Adrenal gland (tissue), 12 donors: ENCODE measurements around the gene EPM2AIP1. TPM values are rescaled to one million over a fixed set of nuclear protein-coding genes. Genes with fewer than 3 reads are reported as not detected.

Source experiments
- DNase-seq, 7 donors: peaks; one replicate each; pipeline ENCODE4 v3.0.0-alpha.2; 2019 to 2020
- H3K27ac ChIP-seq, 5 donors: fragments of 200-600 bp; sonication (generic) in 4 of 5; 1 replicate in 3 of 5; 2 replicates in 2 of 5; pipeline versions ENCODE4 v1.5.1 to v1.8.0; 2016 to 2020; ENCODE audit warnings: mild to moderate bottlenecking in 1 of 5
- H3K27me3 ChIP-seq: fragments of 200-600 bp; 2 replicates; pipeline ENCODE4 v1.8.0; 2021
- H3K36me3 ChIP-seq, 2 donors: fragments of 200-600 bp; replicated peaks in 1 of 2; 1 replicate in 1 of 2; 2 replicates in 1 of 2; pipeline versions ENCODE4 v1.5.1 to v1.8.0; 2018 to 2022
- H3K4me1 ChIP-seq, 2 donors: fragments of 200-600 bp; replicated peaks in 1 of 2; 1 replicate in 1 of 2; 2 replicates in 1 of 2; pipeline versions ENCODE4 v1.5.1 to v1.8.0; 2018 to 2021
- H3K4me3 ChIP-seq, 4 donors: fragments of 200-600 bp; sonication (generic) in 3 of 4; one replicate each; pipeline ENCODE4 v1.5.1; 2016 to 2018
- H3K9me3 ChIP-seq, 3 donors: fragments of 200-600 bp; sonication (generic) in 1 of 3; replicated peaks in 1 of 3; 1 replicate in 2 of 3; 2 replicates in 1 of 3; pipeline versions ENCODE4 v1.5.1 to v1.8.0; 2016 to 2021
- POLR2A ChIP-seq, 2 donors: fragments of 450-650 bp; IDR thresholded peaks; one replicate each; pipeline ENCODE4 v1.6.1; 2017; ENCODE audit warnings: antibody characterized with exemption in 2 of 2, mild to moderate bottlenecking in 2 of 2, moderate library complexity in 1 of 2
- WGBS, 4 donors: extraction: QIAGEN DNeasy Blood & Tissue Kit in 2 of 4; methylation state at CpG; one replicate each; pipeline versions ENCODE4 v1.1.5 to v1.1.7; 2013 to 2017; 5-methylcytosine and 5-hydroxymethylcytosine counted together
- intact Hi-C, 2 donors: fragments of 100-400 bp; cut with DNase I; formaldehyde crosslinking; loops; one replicate each; pipeline versions ENCODE4 v1.14.1 to v1.15.0; 2022 to 2023
- polyA plus RNA-seq, 3 donors: library from polyadenylated mRNA; stranded (reverse); fragments of 200-250 nt in 2 of 3; fragments of 350-450 nt in 1 of 3; fragmentation: Illumina TruSeq in 1 of 3; extraction: RNeasy Lipid Tissue Mini Kit (QIAGEN cat#74804) in 1 of 3; gene quantifications; one replicate each; pipeline ENCODE4 v1.2.3, GENCODE V29; 2013 to 2014
- total RNA-seq, 9 donors: library from RNA; depleted of rRNA in 4 of 9; stranded (reverse); fragments of >200 nt in 4 of 9; fragments of 120-200 nt in 1 of 9; fragmentation: NEBNext Ultra II Directional in 1 of 9; extraction: Animal tissue kit (Norgen Biotek cat#: 25700) in 1 of 9; gene quantifications; one replicate each; pipeline versions ENCODE4 v1.1.0 to v1.2.4, GENCODE V29; 2013 to 2023
- TF ChIP-seq, protein P1 (sequence below), 6 experiments: fragments of 450-650 bp in 4 of 6; fragments of 200-600 bp in 2 of 6; sonication (generic) in 1 of 6; IDR thresholded peaks; 1 replicate in 5 of 6; 2 replicates in 1 of 6; pipeline versions ENCODE4 v1.5.1 to v1.8.0; 2016 to 2021; ENCODE audit warnings: antibody characterized with exemption in 6 of 6, mild to moderate bottlenecking in 2 of 6, moderate library complexity in 1 of 6
- donor health status: healthy with polysubstance abuse.
- donor health status: Bipolar disorder and iron deficiency.
- donor health status: DM: yes; HTN: yes; CAD: no.
- donor health status: DM: no; HTN: no; CAD: no.
- donor health status: DM: no; HTN: no; CAD: no.
- donor health status: DM: yes; HTN: yes; CAD: no.

Gene EPM2AIP1
- total and polyA plus RNA-seq, 12 donors: 6.2 to 37.2 (median 17.2) TPM

DNA sequence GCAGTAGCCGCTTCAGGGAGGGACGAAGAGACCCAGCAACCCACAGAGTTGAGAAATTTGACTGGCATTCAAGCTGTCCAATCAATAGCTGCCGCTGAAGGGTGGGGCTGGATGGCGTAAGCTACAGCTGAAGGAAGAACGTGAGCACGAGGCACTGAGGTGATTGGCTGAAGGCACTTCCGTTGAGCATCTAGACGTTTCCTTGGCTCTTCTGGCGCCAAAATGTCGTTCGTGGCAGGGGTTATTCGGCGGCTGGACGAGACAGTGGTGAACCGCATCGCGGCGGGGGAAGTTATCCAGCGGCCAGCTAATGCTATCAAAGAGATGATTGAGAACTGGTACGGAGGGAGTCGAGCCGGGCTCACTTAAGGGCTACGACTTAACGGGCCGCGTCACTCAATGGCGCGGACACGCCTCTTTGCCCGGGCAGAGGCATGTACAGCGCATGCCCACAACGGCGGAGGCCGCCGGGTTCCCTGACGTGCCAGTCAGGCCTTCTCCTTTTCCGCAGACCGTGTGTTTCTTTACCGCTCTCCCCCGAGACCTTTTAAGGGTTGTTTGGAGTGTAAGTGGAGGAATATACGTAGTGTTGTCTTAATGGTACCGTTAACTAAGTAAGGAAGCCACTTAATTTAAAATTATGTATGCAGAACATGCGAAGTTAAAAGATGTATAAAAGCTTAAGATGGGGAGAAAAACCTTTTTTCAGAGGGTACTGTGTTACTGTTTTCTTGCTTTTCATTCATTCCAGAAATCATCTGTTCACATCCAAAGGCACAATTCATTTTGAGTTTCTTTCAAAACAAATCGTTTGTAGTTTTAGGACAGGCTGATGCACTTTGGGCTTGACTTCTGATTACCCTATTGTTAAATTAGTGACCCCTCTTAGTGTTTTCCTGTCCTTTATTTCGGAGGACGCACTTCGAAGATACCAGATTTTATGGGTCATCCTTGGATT is 674 bp upstream of the EPM2AIP1 start, which contains the start of gene MLH1:
Gene MLH1 (plus strand): TSS at position 193 of the 958 bp plus-strand sequence. CDS start 30 bp downstream, at position 223.
- Histone ChIP-seq H3K4me1 (peaks cover 23 to 44% of the 10 kb centered on the region in 2 donors), H3K36me3 (peaks cover 0 to 30% of the 10 kb centered on the region in 2 donors), H3K4me3 (peak within 1 kb of the TSS in 3 of 4 donors; percentile 12 to 74 (median 64)), H3K27me3 (no peaks in the 10 kb centered on the region), H3K9me3 (no peaks in the 10 kb centered on the region), H3K27ac (peak within 1 kb of the TSS; percentile 81 to 100 (median 99))
- 1 to 2% (median 2%) methylated on average over 19 to 47 of the region's 47 CpGs for WGBS, 4 donors
- TF ChIP-seq POLR2A (IDR thresholded peaks at IDR 0.05): peak; percentile 68 to 87
- TF ChIP-seq, protein P1, sequence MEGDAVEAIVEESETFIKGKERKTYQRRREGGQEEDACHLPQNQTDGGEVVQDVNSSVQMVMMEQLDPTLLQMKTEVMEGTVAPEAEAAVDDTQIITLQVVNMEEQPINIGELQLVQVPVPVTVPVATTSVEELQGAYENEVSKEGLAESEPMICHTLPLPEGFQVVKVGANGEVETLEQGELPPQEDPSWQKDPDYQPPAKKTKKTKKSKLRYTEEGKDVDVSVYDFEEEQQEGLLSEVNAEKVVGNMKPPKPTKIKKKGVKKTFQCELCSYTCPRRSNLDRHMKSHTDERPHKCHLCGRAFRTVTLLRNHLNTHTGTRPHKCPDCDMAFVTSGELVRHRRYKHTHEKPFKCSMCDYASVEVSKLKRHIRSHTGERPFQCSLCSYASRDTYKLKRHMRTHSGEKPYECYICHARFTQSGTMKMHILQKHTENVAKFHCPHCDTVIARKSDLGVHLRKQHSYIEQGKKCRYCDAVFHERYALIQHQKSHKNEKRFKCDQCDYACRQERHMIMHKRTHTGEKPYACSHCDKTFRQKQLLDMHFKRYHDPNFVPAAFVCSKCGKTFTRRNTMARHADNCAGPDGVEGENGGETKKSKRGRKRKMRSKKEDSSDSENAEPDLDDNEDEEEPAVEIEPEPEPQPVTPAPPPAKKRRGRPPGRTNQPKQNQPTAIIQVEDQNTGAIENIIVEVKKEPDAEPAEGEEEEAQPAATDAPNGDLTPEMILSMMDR (IDR thresholded peaks at IDR 0.05): no peak
- peak; percentile 96 to 100 (median 100) for DNase-seq
- intact Hi-C loops: no loop called here

DNA sequence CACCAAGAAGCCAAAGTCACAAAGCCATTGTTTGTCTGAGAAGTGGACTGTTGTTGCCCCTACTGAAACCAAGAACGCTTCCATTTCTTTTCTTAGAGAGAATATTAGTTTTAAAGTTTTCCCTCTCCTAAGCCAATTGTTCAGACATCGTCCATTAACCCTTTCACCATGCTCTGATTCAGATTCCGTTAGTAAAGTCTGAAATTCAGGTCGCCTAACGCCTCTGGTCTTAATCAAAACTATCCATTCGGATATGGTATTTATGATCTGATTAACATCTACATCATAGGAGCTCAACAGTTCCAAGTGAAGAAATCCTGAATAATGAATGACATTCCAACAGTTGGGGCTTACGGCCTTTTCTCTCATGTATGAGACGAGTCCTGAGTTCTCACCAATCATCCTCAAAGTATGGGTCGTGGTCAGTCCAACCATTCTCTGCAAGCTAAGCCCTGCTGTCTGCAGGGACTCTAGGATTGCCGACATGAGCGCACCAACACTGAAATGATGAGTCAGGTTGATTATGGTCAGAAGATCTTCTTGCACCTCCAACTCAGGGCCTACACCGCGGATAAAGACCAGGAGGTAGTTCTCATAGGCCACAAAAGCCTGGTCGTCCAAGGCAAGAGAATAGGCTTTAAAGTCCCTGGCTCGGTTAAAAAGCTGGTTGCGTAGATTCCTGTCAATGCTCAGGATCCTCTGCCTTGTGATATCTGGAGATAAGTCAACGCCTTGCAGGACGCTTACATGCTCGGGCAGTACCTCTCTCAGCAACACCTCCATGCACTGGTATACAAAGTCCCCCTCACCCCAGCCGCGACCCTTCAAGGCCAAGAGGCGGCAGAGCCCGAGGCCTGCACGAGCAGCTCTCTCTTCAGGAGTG is 767 bp downstream of the EPM2AIP1 start:
- Histone ChIP-seq H3K27me3 (no peaks in the 10 kb centered on the region), H3K36me3 (peaks cover 0 to 16% of the 10 kb centered on the region in 2 donors), H3K27ac (peak overlapping the region; percentile 50 to 99 (median 95)), H3K4me3 (peak overlapping the region in 3 of 4 donors; percentile 0 to 67 (median 64)), H3K9me3 (no peaks in the 10 kb centered on the region), H3K4me1 (peaks cover 28 to 54% of the 10 kb centered on the region in 2 donors)
- peak in 5 of 7 donors; percentile 24 to 72 (median 27) for DNase-seq
- 27 to 30% (median 29%) methylated on average over 20 to 24 of the region's 24 CpGs for WGBS, 4 donors
- intact Hi-C loops: no loop called here
- no peak for TF ChIP-seq POLR2A (IDR thresholded peaks at IDR 0.05)
- TF ChIP-seq, protein P1 (IDR thresholded peaks at IDR 0.05): no peak

DNA sequence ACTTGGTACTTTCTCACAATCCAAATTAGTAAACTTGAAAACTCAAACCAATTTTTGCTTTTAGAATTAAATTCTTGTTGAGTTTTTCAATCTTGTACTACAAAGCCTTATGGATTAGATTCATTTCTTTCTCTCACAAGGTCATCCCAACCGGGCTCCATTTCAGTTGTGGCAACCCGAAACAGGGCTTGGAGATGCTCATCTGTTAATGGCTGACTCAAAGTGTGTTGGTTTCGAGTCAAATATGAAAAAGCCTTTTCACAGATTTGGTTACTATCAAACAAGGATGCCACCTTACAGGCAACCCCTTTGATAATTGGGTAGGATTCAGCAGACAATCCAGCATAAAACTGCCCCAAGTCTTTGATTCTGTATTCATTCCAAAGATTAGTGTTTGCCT is 1.8 kb downstream of the EPM2AIP1 start:
- Histone ChIP-seq H3K27me3 (no peaks in the 10 kb centered on the region), H3K9me3 (no peaks in the 10 kb centered on the region), H3K4me1 (peaks cover 28 to 54% of the 10 kb centered on the region in 2 donors), H3K27ac (no peak overlapping the region), H3K4me3 (peak overlapping the region in 2 of 4 donors; percentile 2 to 67), H3K36me3 (peaks cover 0 to 16% of the 10 kb centered on the region in 2 donors)
- 85 to 98% (median 86%) methylated on average over 3 of the region's 3 CpGs for WGBS, 4 donors
- DNase-seq: no peak
- TF ChIP-seq POLR2A (IDR thresholded peaks at IDR 0.05): no peak
- TF ChIP-seq, protein P1 (IDR thresholded peaks at IDR 0.05): no peak
- intact Hi-C loops: no loop called here
